Fibroblast of lung (primary cell): ENCODE measurements around the gene TIMP2. TPM values are rescaled to one million over a fixed set of nuclear protein-coding genes. Genes with fewer than 3 reads are reported as not detected.

Experiments
- DNase-seq, 2 donors: peaks; one replicate each; pipeline versions ENCODE4 v3.0.0 to v3.0.0-alpha.2; 2010; ENCODE audit warnings: low read depth in 2 of 2
- H2AFZ ChIP-seq: 2 replicates; pipeline ENCODE4 v1.5.1; 2012; ENCODE audit warnings: low read length, control low read depth, inconsistent platforms
- H3K27ac ChIP-seq: 2 replicates; pipeline ENCODE4 v1.5.1; 2011; ENCODE audit warnings: low read length, control low read depth; ENCODE audit not compliant: insufficient read depth
- H3K27me3 ChIP-seq: 2 replicates; pipeline ENCODE4 v1.5.1; 2011; ENCODE audit warnings: mild to moderate bottlenecking, low read length; ENCODE audit not compliant: control insufficient read depth, insufficient read depth
- H3K36me3 ChIP-seq: 2 replicates; pipeline ENCODE4 v1.5.1; 2011; ENCODE audit warnings: low read length; ENCODE audit not compliant: control insufficient read depth, insufficient read depth
- H3K4me1 ChIP-seq: 2 replicates; pipeline ENCODE4 v1.5.1; 2011; ENCODE audit warnings: low read length; ENCODE audit not compliant: control insufficient read depth, insufficient read depth; ENCODE audit errors: extremely low read depth
- H3K4me2 ChIP-seq: 2 replicates; pipeline ENCODE4 v1.5.1; 2011; ENCODE audit warnings: low read length, control low read depth; ENCODE audit not compliant: insufficient read depth; ENCODE audit errors: extremely low read depth
- H3K4me3 ChIP-seq, 4 experiments: fragments of 200-600 bp in 1 of 4; sonication (generic) in 1 of 4; replicated peaks in 1 of 4; 2 replicates each; pipeline ENCODE4 v1.5.1; 2011 to 2016; ENCODE audit warnings: low read length in 4 of 4, low read depth in 3 of 4, mild to moderate bottlenecking in 3 of 4, control low read depth in 2 of 4, inconsistent platforms in 1 of 4, mixed read lengths in 1 of 4; ENCODE audit not compliant: insufficient read depth in 1 of 4; ENCODE audit errors: control extremely low read depth in 1 of 4
- H3K79me2 ChIP-seq: 2 replicates; pipeline ENCODE4 v1.5.1; 2012; ENCODE audit warnings: mild to moderate bottlenecking, low read length, inconsistent platforms; ENCODE audit not compliant: control insufficient read depth, insufficient read depth
- H3K9ac ChIP-seq: 2 replicates; pipeline ENCODE4 v1.5.1; 2011; ENCODE audit warnings: mild to moderate bottlenecking, low read length, control low read depth; ENCODE audit not compliant: insufficient read depth
- H3K9me3 ChIP-seq: 2 replicates; pipeline ENCODE4 v1.5.1; 2012; ENCODE audit warnings: low read depth, low read length; ENCODE audit not compliant: control insufficient read depth, insufficient read depth
- H4K20me1 ChIP-seq: 2 replicates; pipeline ENCODE4 v1.5.1; 2011; ENCODE audit warnings: low read length; ENCODE audit not compliant: control insufficient read depth, insufficient read depth; ENCODE audit errors: extremely low read depth
- CTCF ChIP-seq, 2 donors: IDR thresholded peaks in 1 of 2; conservative IDR thresholded peaks in 1 of 2; 1 replicate in 1 of 2; 2 replicates in 1 of 2; pipeline ENCODE4 v1.5.1; 2011 to 2012; ENCODE audit warnings: low read length in 2 of 2, control low read depth in 1 of 2, inconsistent platforms in 1 of 2, low read depth in 1 of 2, mild to moderate bottlenecking in 1 of 2
- EZH2 ChIP-seq: IDR thresholded peaks from 2 replicates; pipeline ENCODE4 v1.5.1; 2012; ENCODE audit warnings: low read length, control low read depth, mild to moderate bottlenecking; ENCODE audit errors: missing control alignments
- polyA plus RNA-seq, 2 donors: library from polyadenylated mRNA; depleted of rRNA in 1 of 2; stranded (reverse) in 1 of 2; unstranded in 1 of 2; fragments of >200 nt; gene quantifications; 2 replicates each; pipeline ENCODE4 v1.2.1, GENCODE V29; 2011 to 2012; ENCODE audit warnings: missing spikeins in 1 of 2
- total RNA-seq: library from RNA; depleted of rRNA; stranded (reverse); fragments of >200 nt; gene quantifications from 2 replicates; pipeline ENCODE4 v1.2.1, GENCODE V29; 2014

Gene TIMP2
- total and polyA plus RNA-seq, 2 donors (not counting 1 experiment from before 2014, with no cell fraction given) = 155 to 745 TPM

DNA sequence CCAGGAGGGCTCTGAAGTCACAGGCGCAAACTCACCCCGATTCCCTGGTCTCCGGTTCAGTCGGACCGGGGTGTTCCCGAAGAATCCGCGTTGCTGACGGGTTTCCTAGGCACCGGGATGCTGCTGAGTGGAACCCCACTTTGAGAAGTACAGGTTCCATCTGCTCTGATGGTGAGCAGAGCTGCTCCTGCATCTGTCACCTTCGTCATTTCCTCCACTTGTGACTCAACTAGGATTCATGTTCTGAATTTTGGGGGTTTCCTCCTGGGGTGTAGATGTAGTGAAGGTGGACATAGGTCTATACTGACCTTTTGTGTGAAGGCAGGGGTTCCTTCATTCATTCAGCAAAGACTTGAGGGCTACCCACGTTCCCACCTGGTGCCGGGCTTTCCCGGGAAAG, 29.5 kb upstream of the TIMP2 start:
- DNase-seq = no peak
- no peak overlapping the region for H2AFZ ChIP-seq
- peaks cover 9% of the 10 kb centered on the region for H3K4me1 ChIP-seq
- no peaks in the 10 kb centered on the region for H3K79me2 ChIP-seq
- no peak overlapping the region for H3K4me3 ChIP-seq
- H3K36me3 ChIP-seq = no peaks in the 10 kb centered on the region
- no peaks in the 10 kb centered on the region for H4K20me1 ChIP-seq
- H3K9ac ChIP-seq = no peak overlapping the region
- H3K27ac ChIP-seq = no peak overlapping the region
- peaks cover 1% of the 10 kb centered on the region for H3K9me3 ChIP-seq
- TF ChIP-seq CTCF (conservative IDR thresholded peaks at IDR 0.05 in 1 of 2, IDR thresholded peaks at IDR 0.05 in 1 of 2; ENCODE audit: low read depth in 1 of 2, low read length in 2 of 2) (no peak), EZH2 (no peak)
- H3K27me3 ChIP-seq = no peaks in the 10 kb centered on the region
- H3K4me2 ChIP-seq = no peak overlapping the region

- no peak overlapping the region for H3K4me3 ChIP-seq
- no peaks in the 10 kb centered on the region for H3K79me2 ChIP-seq
- peaks cover 1% of the 10 kb centered on the region for H3K9me3 ChIP-seq
- no peak overlapping the region for H3K9ac ChIP-seq
- no peaks in the 10 kb centered on the region for H3K27me3 ChIP-seq
- TF ChIP-seq CTCF (conservative IDR thresholded peaks at IDR 0.05 in 1 of 2, IDR thresholded peaks at IDR 0.05 in 1 of 2; ENCODE audit: low read depth in 1 of 2, low read length in 2 of 2) (no peak), EZH2 (no peak)
- H3K27ac ChIP-seq = no peak overlapping the region
- no peak overlapping the region for H2AFZ ChIP-seq
- DNase-seq = no peak
- H3K36me3 ChIP-seq = no peaks in the 10 kb centered on the region
- peaks cover 9% of the 10 kb centered on the region for H3K4me1 ChIP-seq
- no peak overlapping the region for H3K4me2 ChIP-seq
- no peaks in the 10 kb centered on the region for H4K20me1 ChIP-seq
Measured at GRCh38 chr17:78953356-78954350, 28.5 kb upstream of the TIMP2 start.

DNA sequence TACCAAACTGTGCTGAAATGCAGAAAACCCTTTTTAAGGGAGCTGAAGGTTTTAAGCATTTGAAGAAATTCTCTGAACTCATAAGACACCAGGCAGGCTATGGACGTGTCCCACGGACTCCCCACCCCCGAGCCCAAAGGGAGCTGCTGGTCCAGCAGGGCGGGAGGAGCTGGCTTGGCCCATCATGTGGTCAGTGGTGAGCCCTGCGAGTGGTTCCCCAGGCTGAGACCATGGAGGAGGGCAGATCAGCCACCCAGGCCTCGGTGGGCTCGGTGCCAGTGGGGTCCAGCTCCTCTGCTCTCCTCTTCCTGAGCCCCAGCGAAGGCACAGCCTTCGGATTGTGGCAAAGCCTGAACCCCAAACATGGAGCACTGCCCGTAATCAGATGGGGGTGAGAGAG, 27.5 kb upstream of the TIMP2 start:
- H3K9me3 ChIP-seq = peaks cover 1% of the 10 kb centered on the region
- no peak overlapping the region for H3K9ac ChIP-seq
- H3K4me1 ChIP-seq = peaks cover 9% of the 10 kb centered on the region
- H2AFZ ChIP-seq = no peak overlapping the region
- no peak overlapping the region for H3K27ac ChIP-seq
- no peaks in the 10 kb centered on the region for H3K79me2 ChIP-seq
- no peaks in the 10 kb centered on the region for H3K36me3 ChIP-seq
- DNase-seq = no peak
- no peak overlapping the region for H3K4me2 ChIP-seq
- no peak for TF ChIP-seq CTCF (conservative IDR thresholded peaks at IDR 0.05 in 1 of 2, IDR thresholded peaks at IDR 0.05 in 1 of 2; ENCODE audit: low read depth in 1 of 2, low read length in 2 of 2)
- TF ChIP-seq EZH2 = no peak
- no peaks in the 10 kb centered on the region for H3K27me3 ChIP-seq
- no peaks in the 10 kb centered on the region for H4K20me1 ChIP-seq
- no peak overlapping the region for H3K4me3 ChIP-seq
